ENCODE data around the gene NOP9.

NOP9 gene

DNA sequence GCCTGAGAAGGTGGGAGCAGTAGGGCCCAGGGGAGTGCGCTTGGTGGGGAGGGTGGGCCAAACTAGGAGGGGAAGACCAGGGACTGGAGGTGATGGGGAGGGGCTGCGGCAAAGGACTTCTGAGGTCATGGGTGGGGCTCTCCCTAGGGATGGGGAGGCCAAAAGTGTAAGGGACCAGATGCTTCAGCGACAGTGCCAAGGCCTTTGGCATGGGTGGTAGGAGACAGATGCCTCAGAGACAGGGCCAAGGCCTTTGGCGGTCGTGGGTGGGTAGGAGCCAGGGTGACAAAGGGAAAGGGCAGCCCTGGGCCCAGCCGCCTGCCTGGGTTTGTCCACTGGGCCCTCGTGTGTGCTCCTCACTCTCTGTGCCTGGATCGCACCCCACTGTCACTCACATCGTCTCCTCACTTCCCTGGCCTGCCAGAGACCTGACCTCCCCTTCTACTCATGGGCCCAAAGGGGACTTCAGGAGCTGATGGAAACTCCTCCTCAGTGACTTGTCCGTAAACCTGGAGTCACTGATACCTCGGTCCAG lies 15.1 kb upstream of the NOP9 start:
- peaks cover 11% of the 10 kb centered on the region for H3K4me1 Mint-ChIP-seq (ENCODE audit: low read depth)
- no peaks in the 10 kb centered on the region for H3K9me3 Mint-ChIP-seq
- no peak overlapping the region for H3K27ac Mint-ChIP-seq
- peaks cover 26% of the 10 kb centered on the region for H3K27me3 Mint-ChIP-seq (ENCODE audit: low read depth)
- H3K36me3 Mint-ChIP-seq (ENCODE audit: low read depth), result peaks cover 3% of the 10 kb centered on the region
- no peak overlapping the region for H3K4me3 Mint-ChIP-seq

DNA sequence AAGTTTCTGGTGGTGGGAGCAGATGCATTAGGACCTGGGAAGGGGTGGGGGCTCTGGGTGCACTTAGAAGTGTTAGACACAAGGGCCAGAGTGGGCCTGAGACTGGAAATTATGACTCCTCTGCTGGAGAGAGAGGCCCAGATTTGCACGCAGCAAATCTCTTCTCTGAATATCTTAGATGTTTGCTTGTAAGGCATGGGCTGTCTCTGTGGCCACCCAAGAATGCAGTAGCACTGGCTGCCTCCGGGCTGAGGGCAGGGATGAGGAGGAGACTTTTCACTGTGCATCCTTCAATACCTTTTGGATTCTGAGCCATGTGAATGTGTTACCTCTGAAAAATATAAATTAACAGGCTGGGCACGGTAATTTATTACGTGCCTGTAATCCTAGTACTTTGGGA lies 14.3 kb upstream of the NOP9 start:
- Mint-ChIP-seq H3K36me3 (ENCODE audit: low read depth) (peaks cover 5% of the 10 kb centered on the region), H3K27me3 (ENCODE audit: low read depth) (peaks cover 27% of the 10 kb centered on the region), H3K4me1 (ENCODE audit: low read depth) (peaks cover 17% of the 10 kb centered on the region), H3K4me3 (no peak overlapping the region), H3K27ac (no peak overlapping the region), H3K9me3 (no peaks in the 10 kb centered on the region)

GRCh38 chr14:24286996-24287395 lies 12.7 kb upstream of the NOP9 start:
- Mint-ChIP-seq H3K4me1 (ENCODE audit: low read depth) (peaks cover 17% of the 10 kb centered on the region), H3K9me3 (no peaks in the 10 kb centered on the region), H3K4me3 (no peak overlapping the region), H3K36me3 (ENCODE audit: low read depth) (peaks cover 20% of the 10 kb centered on the region), H3K27me3 (ENCODE audit: low read depth) (peaks cover 33% of the 10 kb centered on the region), H3K27ac (no peak overlapping the region)

DNA sequence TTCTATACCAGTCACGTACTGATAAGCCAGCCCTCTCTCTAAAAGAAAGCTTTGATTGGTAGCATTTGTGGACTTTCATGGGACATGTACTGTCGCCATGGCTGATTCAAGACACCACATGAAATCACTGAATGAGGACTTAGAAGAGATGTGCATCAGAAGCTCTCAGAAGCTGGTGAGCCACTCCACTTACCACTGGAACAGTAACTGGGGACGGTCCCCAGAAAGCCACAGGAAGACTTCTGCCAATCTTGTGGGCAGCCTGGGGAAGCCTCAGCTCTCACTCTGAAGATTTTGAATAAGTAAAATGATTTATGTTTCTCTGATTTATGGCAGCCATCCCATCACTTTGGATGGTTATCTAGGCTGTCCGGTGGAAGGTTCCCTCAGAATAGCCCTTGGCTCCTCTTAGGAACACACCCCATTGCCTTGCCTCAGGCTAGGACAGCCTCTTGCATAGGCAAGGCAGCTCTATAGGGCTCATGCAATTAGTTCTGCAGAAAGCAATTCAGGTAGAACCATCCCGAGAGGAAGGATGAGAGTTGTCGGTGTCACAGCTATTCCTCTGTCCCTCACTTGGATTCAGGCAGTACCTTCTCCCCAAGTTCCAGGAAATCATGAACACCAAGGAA lies 9.9 kb upstream of the NOP9 start:
- Mint-ChIP-seq H3K4me3 (no peak overlapping the region), H3K9me3 (no peaks in the 10 kb centered on the region), H3K27me3 (ENCODE audit: low read depth) (peaks cover 29% of the 10 kb centered on the region), H3K27ac (no peak overlapping the region), H3K4me1 (ENCODE audit: low read depth) (peaks cover 17% of the 10 kb centered on the region), H3K36me3 (ENCODE audit: low read depth) (peaks cover 35% of the 10 kb centered on the region)

GRCh38 chr14:24290746-24291145 lies 8.9 kb upstream of the NOP9 start:
- Mint-ChIP-seq H3K4me1 (ENCODE audit: low read depth) (peaks cover 17% of the 10 kb centered on the region), H3K4me3 (no peak overlapping the region), H3K36me3 (ENCODE audit: low read depth) (peaks cover 35% of the 10 kb centered on the region), H3K9me3 (no peaks in the 10 kb centered on the region), H3K27ac (no peak overlapping the region), H3K27me3 (ENCODE audit: low read depth) (peaks cover 26% of the 10 kb centered on the region)

DNA sequence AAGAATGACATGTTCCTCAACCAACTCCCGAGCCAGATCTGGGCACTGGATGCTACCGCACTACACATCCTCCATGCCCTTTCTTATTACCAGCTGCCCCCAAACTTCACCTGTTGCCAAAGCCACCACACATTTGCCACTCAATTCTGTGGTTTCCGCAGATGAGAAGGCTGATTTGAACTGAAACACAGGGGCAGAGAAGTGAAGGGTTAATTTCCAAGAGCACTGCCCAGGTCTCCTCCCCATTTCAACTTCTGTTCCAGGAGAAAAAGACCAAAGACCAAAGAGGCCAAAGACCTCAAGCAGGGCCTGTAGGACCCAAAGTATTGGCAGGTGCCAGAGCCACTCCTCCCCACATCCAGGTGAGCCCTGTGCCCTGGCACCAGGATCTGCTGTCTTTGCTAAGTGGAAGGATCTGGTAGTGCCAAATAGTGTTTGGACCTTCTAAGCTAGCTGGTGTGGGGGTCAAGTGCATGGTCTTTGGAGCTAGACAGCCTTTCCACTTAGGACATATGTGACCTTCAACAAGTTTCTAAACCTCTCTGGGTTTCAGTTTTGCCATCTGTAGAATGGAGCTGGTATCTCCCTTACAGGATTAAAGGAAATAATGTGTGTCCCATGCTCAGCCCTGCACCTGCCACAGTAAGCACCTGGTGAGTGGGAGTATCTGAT lies 8.1 kb upstream of the NOP9 start:
- Mint-ChIP-seq H3K4me1 (ENCODE audit: low read depth) (peaks cover 23% of the 10 kb centered on the region), H3K9me3 (no peaks in the 10 kb centered on the region), H3K27ac (no peak overlapping the region), H3K36me3 (ENCODE audit: low read depth) (peaks cover 39% of the 10 kb centered on the region), H3K4me3 (no peak overlapping the region), H3K27me3 (ENCODE audit: low read depth) (peaks cover 21% of the 10 kb centered on the region)

- Mint-ChIP-seq H3K4me1 (ENCODE audit: low read depth) (peaks cover 29% of the 10 kb centered on the region), H3K4me3 (no peak overlapping the region), H3K9me3 (no peaks in the 10 kb centered on the region), H3K36me3 (ENCODE audit: low read depth) (peaks cover 41% of the 10 kb centered on the region), H3K27ac (no peak overlapping the region), H3K27me3 (ENCODE audit: low read depth) (peaks cover 20% of the 10 kb centered on the region)
Observed at GRCh38 chr14:24292118-24292807, 7.4 kb upstream of the NOP9 start.

GRCh38 chr14:24293525-24293924 lies 6.1 kb upstream of the NOP9 start:
- peaks cover 38% of the 10 kb centered on the region for H3K36me3 Mint-ChIP-seq (ENCODE audit: low read depth)
- H3K4me1 Mint-ChIP-seq (ENCODE audit: low read depth), result peaks cover 27% of the 10 kb centered on the region
- H3K27ac Mint-ChIP-seq, result no peak overlapping the region
- peaks cover 10% of the 10 kb centered on the region for H3K27me3 Mint-ChIP-seq (ENCODE audit: low read depth)
- no peaks in the 10 kb centered on the region for H3K9me3 Mint-ChIP-seq
- no peak overlapping the region for H3K4me3 Mint-ChIP-seq

- peak overlapping the region; percentile 78 for H3K27ac Mint-ChIP-seq
- peaks cover 27% of the 10 kb centered on the region for H3K36me3 Mint-ChIP-seq (ENCODE audit: low read depth)
- peaks cover 3% of the 10 kb centered on the region for H3K27me3 Mint-ChIP-seq (ENCODE audit: low read depth)
- H3K4me3 Mint-ChIP-seq, result no peak overlapping the region
- H3K9me3 Mint-ChIP-seq, result no peaks in the 10 kb centered on the region
- H3K4me1 Mint-ChIP-seq (ENCODE audit: low read depth), result peaks cover 32% of the 10 kb centered on the region
Observed at GRCh38 chr14:24296341-24297157, 3.1 kb upstream of the NOP9 start.

- H3K4me1 Mint-ChIP-seq (ENCODE audit: low read depth), result peaks cover 32% of the 10 kb centered on the region
- peak overlapping the region; percentile 16 for H3K4me3 Mint-ChIP-seq
- peaks cover 25% of the 10 kb centered on the region for H3K36me3 Mint-ChIP-seq (ENCODE audit: low read depth)
- H3K9me3 Mint-ChIP-seq, result no peaks in the 10 kb centered on the region
- H3K27me3 Mint-ChIP-seq (ENCODE audit: low read depth), result no peaks in the 10 kb centered on the region
- peak overlapping the region; percentile 78 for H3K27ac Mint-ChIP-seq
Observed at GRCh38 chr14:24297190-24297964, 2.3 kb upstream of the NOP9 start.

DNA sequence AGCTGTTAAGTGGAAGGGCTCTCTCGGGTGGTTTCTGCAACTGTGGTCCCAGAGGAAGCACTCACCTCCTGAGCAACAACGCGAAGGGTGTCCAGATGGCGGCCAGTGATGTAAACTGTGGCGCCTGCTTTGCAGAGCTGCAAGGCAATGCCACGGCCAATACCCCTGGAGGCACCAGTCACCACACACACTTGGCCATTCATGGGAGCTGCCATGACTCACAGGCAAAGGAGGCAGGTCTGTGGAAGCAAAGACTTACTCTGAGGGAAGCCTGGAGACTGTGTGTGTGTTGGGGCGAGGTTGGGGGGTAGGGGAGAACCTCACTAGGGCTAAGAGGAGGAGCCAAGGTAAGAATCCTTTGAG lies 777 bp upstream of the NOP9 start:
- H3K36me3 Mint-ChIP-seq (ENCODE audit: low read depth), result peaks cover 22% of the 10 kb centered on the region
- H3K27ac Mint-ChIP-seq, result peak overlapping the region; percentile 89
- H3K4me3 Mint-ChIP-seq, result peak overlapping the region; percentile 91
- peaks cover 32% of the 10 kb centered on the region for H3K4me1 Mint-ChIP-seq (ENCODE audit: low read depth)
- no peaks in the 10 kb centered on the region for H3K9me3 Mint-ChIP-seq
- H3K27me3 Mint-ChIP-seq (ENCODE audit: low read depth), result no peaks in the 10 kb centered on the region

GRCh38 chr14:24300326-24300980 lies 803 bp downstream of the NOP9 start:
- Mint-ChIP-seq H3K36me3 (ENCODE audit: low read depth) (peaks cover 32% of the 10 kb centered on the region), H3K27ac (peak overlapping the region; percentile 89)

GRCh38 chr14:24304019-24304387 lies 4.4 kb downstream of the NOP9 start:
- no peaks in the 10 kb centered on the region for H3K27me3 Mint-ChIP-seq (ENCODE audit: low read depth)

More at GRCh38 chr14:24300326-24300980, 803 bp downstream of the NOP9 start:
- H3K27me3 Mint-ChIP-seq (ENCODE audit: low read depth), result no peaks in the 10 kb centered on the region
- no peaks in the 10 kb centered on the region for H3K9me3 Mint-ChIP-seq
- H3K4me3 Mint-ChIP-seq, result peak overlapping the region; percentile 91
- peaks cover 32% of the 10 kb centered on the region for H3K4me1 Mint-ChIP-seq (ENCODE audit: low read depth)

More at GRCh38 chr14:24304019-24304387, 4.4 kb downstream of the NOP9 start:
- Mint-ChIP-seq H3K36me3 (ENCODE audit: low read depth) (peaks cover 44% of the 10 kb centered on the region), H3K27ac (no peak overlapping the region), H3K9me3 (no peaks in the 10 kb centered on the region), H3K4me3 (no peak overlapping the region), H3K4me1 (ENCODE audit: low read depth) (peaks cover 24% of the 10 kb centered on the region)
